Hematopoietic multipotent progenitor cell treated with erythropoietin and hydrocortisone succinate and interleukin-3 and kit ligand, for 17 days (in vitro differentiated cells): ENCODE data around the gene BATF.
"Not testable (repeated sequence)": the region's sequence is repeated elsewhere in the genome, so short reads cannot be mapped to it uniquely, and the experiment has no call there.

Experiments
- DNase-seq: peaks from one replicate; pipeline ENCODE4 v3.0.0-alpha.2; 2015; ENCODE audit warnings: low spot score

BATF gene

GRCh38 chr14:75522224-75522982 lies at the start of gene BATF:
Gene BATF, plus strand, starts transcription at chr14:75522469. Its CDS starts 214 bp downstream, at chr14:75522683.
- DNase-seq: no peak

GRCh38 chr14:75474127-75474526 lies 48.1 kb upstream of the BATF start:
- DNase-seq: not testable (repeated sequence)

- no peak for DNase-seq
Measured at GRCh38 chr14:75476274-75476995, 45.8 kb upstream of the BATF start.

- DNase-seq: no peak
Measured at GRCh38 chr14:75477881-75478280, 44.4 kb upstream of the BATF start.

GRCh38 chr14:75479770-75480600 lies 42.3 kb upstream of the BATF start:
- DNase-seq: no peak

- DNase-seq: no peak
Measured at GRCh38 chr14:75482366-75482765, 39.9 kb upstream of the BATF start.

GRCh38 chr14:75484711-75485429 lies 37.4 kb upstream of the BATF start:
- no peak for DNase-seq

- DNase-seq: no peak
Measured at GRCh38 chr14:75486318-75486717, 36.0 kb upstream of the BATF start.

GRCh38 chr14:75487155-75487671 lies 35.1 kb upstream of the BATF start:
- DNase-seq: no peak

- no peak for DNase-seq
Measured at GRCh38 chr14:75489480-75489837, 32.8 kb upstream of the BATF start.

GRCh38 chr14:75491376-75491978 lies 30.8 kb upstream of the BATF start:
- no peak for DNase-seq

- no peak for DNase-seq
Measured at GRCh38 chr14:75492832-75493591, 29.3 kb upstream of the BATF start.

GRCh38 chr14:75493592-75494087 lies 28.6 kb upstream of the BATF start:
- DNase-seq: no peak

GRCh38 chr14:75494896-75495295 lies 27.4 kb upstream of the BATF start:
- no peak for DNase-seq

GRCh38 chr14:75495399-75495798 lies 26.9 kb upstream of the BATF start:
- no peak for DNase-seq

- DNase-seq: no peak
Measured at GRCh38 chr14:75495882-75496281, 26.4 kb upstream of the BATF start.

GRCh38 chr14:75496755-75497154 lies 25.5 kb upstream of the BATF start:
- no peak for DNase-seq

GRCh38 chr14:75497191-75497590 lies 25.1 kb upstream of the BATF start:
- no peak for DNase-seq

- DNase-seq: no peak
Measured at GRCh38 chr14:75497701-75498100, 24.6 kb upstream of the BATF start.

- DNase-seq: no peak
Measured at GRCh38 chr14:75499084-75499875, 23.0 kb upstream of the BATF start.
